Tibial nerve (tissue), 4 donors: ENCODE measurements around the gene GMDS. TPM values are rescaled to one million over a fixed set of nuclear protein-coding genes. Genes with fewer than 3 reads are reported as not detected.

ENCODE experiments used
- DNase-seq, 2 donors: peaks; one replicate each; pipeline ENCODE4 v3.0.0-alpha.2; 2019; ENCODE audit warnings: low spot score in 2 of 2
- H3K27ac ChIP-seq, 4 donors: fragments of 200-600 bp; sonication (generic) in 3 of 4; one replicate each; pipeline ENCODE4 v1.5.1; 2017 to 2019; ENCODE audit warnings: mild to moderate bottlenecking in 1 of 4
- H3K27me3 ChIP-seq, 2 donors: fragments of 200-600 bp; sonication (generic) in 1 of 2; one replicate each; pipeline versions ENCODE4 v1.5.1 to v1.6.0; 2017 to 2019
- H3K36me3 ChIP-seq, 3 donors: fragments of 200-600 bp; sonication (generic); one replicate each; pipeline ENCODE4 v1.5.1; 2018 to 2019
- H3K4me1 ChIP-seq, 4 donors: fragments of 200-600 bp; sonication (generic) in 3 of 4; one replicate each; pipeline ENCODE4 v1.5.1; 2017 to 2019
- H3K4me3 ChIP-seq, 4 donors: fragments of 200-600 bp; sonication (generic) in 3 of 4; one replicate each; pipeline ENCODE4 v1.5.1; 2017 to 2019; ENCODE audit warnings: mild to moderate bottlenecking in 1 of 4, moderate library complexity in 1 of 4
- H3K9me3 ChIP-seq, 4 donors: fragments of 200-600 bp; sonication (generic) in 3 of 4; one replicate each; pipeline ENCODE4 v1.5.1; 2017 to 2019
- CTCF ChIP-seq, 5 experiments: fragments of 200-600 bp in 3 of 5; fragments of 450-650 bp in 2 of 5; sonication (generic) in 3 of 5; IDR thresholded peaks; one replicate each; pipeline ENCODE4 v1.5.1; 2016 to 2019; ENCODE audit warnings: antibody characterized with exemption in 5 of 5, mild to moderate bottlenecking in 3 of 5, moderate library complexity in 2 of 5
- EP300 ChIP-seq, 2 donors: sonication (generic); formaldehyde crosslinking; IDR thresholded peaks; one replicate each; pipeline ENCODE4 v1.6.1; 2017; ENCODE audit warnings: antibody characterized with exemption in 2 of 2, mild to moderate bottlenecking in 1 of 2
- POLR2A ChIP-seq, 2 donors: fragments of 450-650 bp; IDR thresholded peaks; one replicate each; pipeline ENCODE4 v1.6.1; 2017; ENCODE audit warnings: antibody characterized with exemption in 2 of 2, mild to moderate bottlenecking in 2 of 2, moderate library complexity in 2 of 2
- WGBS, 2 donors: methylation state at CpG; one replicate each; pipeline ENCODE4 v1.1.5; 2018; 5-methylcytosine and 5-hydroxymethylcytosine counted together
- total RNA-seq, 4 donors: library from RNA; depleted of rRNA; stranded (reverse); fragments of >200 nt; gene quantifications; one replicate each; pipeline ENCODE4 v1.1.0, GENCODE V29; 2016

Gene GMDS
- total RNA-seq, 4 donors from 2014 or later = 14.9 to 46.5 (median 32.8) TPM

DNA sequence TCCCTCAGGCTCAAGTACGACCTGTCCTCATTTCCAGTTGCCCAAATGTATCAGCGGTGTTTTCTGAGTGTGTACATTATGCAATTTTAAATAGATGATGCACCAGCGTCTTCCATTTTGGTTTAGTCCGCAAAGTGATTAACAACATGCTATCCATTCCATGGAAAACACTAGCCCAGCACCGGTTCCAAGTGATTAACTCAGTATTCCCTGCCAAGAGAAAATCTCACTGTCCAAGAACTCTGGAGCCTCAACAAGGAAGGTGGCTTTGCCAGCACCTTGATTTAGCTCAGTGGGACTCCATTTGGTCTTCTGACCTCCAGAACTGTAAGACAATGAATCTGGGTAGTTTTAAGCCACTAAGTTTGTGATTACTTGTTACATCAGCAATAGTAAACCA, 528.5 kb downstream of the GMDS start:
- Histone ChIP-seq H3K36me3 (no peaks in the 10 kb centered on the region), H3K4me1 (peaks cover 0 to 8% (median 0%) of the 10 kb centered on the region in 4 donors), H3K4me3 (no peak overlapping the region), H3K27ac (no peak overlapping the region), H3K27me3 (no peaks in the 10 kb centered on the region), H3K9me3 (no peaks in the 10 kb centered on the region)
- TF ChIP-seq POLR2A (IDR thresholded peaks at IDR 0.05) (no peak), CTCF (IDR thresholded peaks at IDR 0.05) (no peak), EP300 (IDR thresholded peaks at IDR 0.05) (no peak)
- DNase-seq = no peak
- 78 to 84% methylated on average over 5 of the region's 5 CpGs for WGBS, 2 donors

DNA sequence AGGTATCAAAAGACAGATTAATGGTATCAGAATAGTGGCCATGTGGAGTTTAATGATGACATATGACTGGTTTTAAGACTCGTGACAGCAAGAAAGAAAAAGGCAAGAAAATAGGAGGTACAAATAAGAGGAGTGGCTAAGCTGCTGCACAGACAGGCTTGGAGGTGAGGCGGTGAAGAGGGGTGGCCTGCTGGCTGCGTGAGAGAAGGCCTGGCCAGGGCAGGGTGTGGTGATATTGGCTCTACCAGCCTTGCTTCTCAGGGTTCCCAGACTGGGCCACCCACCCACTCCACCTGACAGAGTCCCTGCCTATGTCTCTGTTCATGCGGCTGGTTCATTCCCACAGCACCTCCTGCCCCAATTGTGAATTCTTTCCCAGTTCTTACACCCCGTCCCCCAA, 529.0 kb downstream of the GMDS start:
- Histone ChIP-seq H3K36me3 (no peaks in the 10 kb centered on the region), H3K27ac (no peak overlapping the region), H3K27me3 (no peaks in the 10 kb centered on the region), H3K9me3 (no peaks in the 10 kb centered on the region), H3K4me3 (no peak overlapping the region), H3K4me1 (peaks cover 0 to 8% (median 0%) of the 10 kb centered on the region in 4 donors)
- WGBS, 2 donors = 69 to 79% methylated on average over 5 of the region's 5 CpGs
- no peak for TF ChIP-seq POLR2A (IDR thresholded peaks at IDR 0.05)
- no peak for TF ChIP-seq CTCF (IDR thresholded peaks at IDR 0.05)
- no peak for DNase-seq

- no peaks in the 10 kb centered on the region for H3K36me3 ChIP-seq
- 79 to 84% methylated on average over 4 of the region's 4 CpGs for WGBS, 2 donors
- no peak overlapping the region for H3K27ac ChIP-seq
- H3K4me1 ChIP-seq = no peaks in the 10 kb centered on the region
- no peak overlapping the region for H3K4me3 ChIP-seq
- no peaks in the 10 kb centered on the region for H3K27me3 ChIP-seq
- H3K9me3 ChIP-seq = no peaks in the 10 kb centered on the region
- no peak for DNase-seq
- no peak for TF ChIP-seq CTCF (IDR thresholded peaks at IDR 0.05)
- no peak for TF ChIP-seq EP300 (IDR thresholded peaks at IDR 0.05)
- TF ChIP-seq POLR2A (IDR thresholded peaks at IDR 0.05) = no peak
Observed at GRCh38 chr6:1715336-1715735, 530.1 kb downstream of the GMDS start.

GRCh38 chr6:1714654-1715053, 530.8 kb downstream of the GMDS start:
- Histone ChIP-seq H3K27ac (no peak overlapping the region), H3K36me3 (no peaks in the 10 kb centered on the region), H3K4me1 (no peaks in the 10 kb centered on the region), H3K4me3 (no peak overlapping the region), H3K9me3 (no peaks in the 10 kb centered on the region), H3K27me3 (no peaks in the 10 kb centered on the region)
- 88 to 97% methylated on average over 5 of the region's 5 CpGs for WGBS, 2 donors
- DNase-seq = no peak
- TF ChIP-seq EP300 (IDR thresholded peaks at IDR 0.05) (no peak), POLR2A (IDR thresholded peaks at IDR 0.05) (no peak), CTCF (IDR thresholded peaks at IDR 0.05) (no peak)

- no peak overlapping the region for H3K27ac ChIP-seq
- no peaks in the 10 kb centered on the region for H3K4me1 ChIP-seq
- no peak overlapping the region for H3K4me3 ChIP-seq
- TF ChIP-seq EP300 (IDR thresholded peaks at IDR 0.05) (no peak), POLR2A (IDR thresholded peaks at IDR 0.05) (no peak), CTCF (IDR thresholded peaks at IDR 0.05) (no peak)
- H3K27me3 ChIP-seq = no peaks in the 10 kb centered on the region
- 89% methylated on average over 16 of the region's 16 CpGs for WGBS, 2 donors
- no peak for DNase-seq
- no peaks in the 10 kb centered on the region for H3K36me3 ChIP-seq
- H3K9me3 ChIP-seq = no peaks in the 10 kb centered on the region
Observed at GRCh38 chr6:1713016-1713600, 532.3 kb downstream of the GMDS start.
